ENCODE results near the gene INPP5F. TPM values are rescaled to one million over a fixed set of nuclear protein-coding genes. Genes with fewer than 3 reads are reported as not detected.
A peak's percentile ranks its signal among the peaks of the same experiment; 100 is the strongest.

The INPP5F gene
- total and polyA plus RNA-seq, 2 of the 13 experiments (the other 11 are each of a cell fraction or from before 2014, with no cell fraction given) = 12.5 to 15.7 TPM

- no peak for TF ChIP-seq CSRNP2 (CRISPR knock-in tag; conservative IDR thresholded peaks at IDR 0.05; ENCODE audit: low read depth)
- no peak for TF ChIP-seq FUBP1 (CRISPR knock-in tag; IDR thresholded peaks at IDR 0.05; ENCODE audit: borderline replicate concordance)
- no peak for TF ChIP-seq CCAR2 (optimal IDR thresholded peaks at IDR 0.05; ENCODE audit: low read depth, low read length)
- TF ChIP-seq SIX4 (CRISPR knock-in tag; IDR thresholded peaks at IDR 0.05) = no peak
- TF ChIP-seq ZNF577 (CRISPR knock-in tag; IDR thresholded peaks at IDR 0.05; ENCODE audit: borderline replicate concordance, low read depth) = no peak
- no peak for TF ChIP-seq ZNF879 (CRISPR knock-in tag; IDR thresholded peaks at IDR 0.05)
- TF ChIP-seq ZUFSP (CRISPR knock-in tag; IDR thresholded peaks at IDR 0.05; ENCODE audit: borderline replicate concordance) = no peak
- TF ChIP-seq EED (CRISPR knock-in tag; IDR thresholded peaks at IDR 0.05) = 0 out of 2 replicates have a peak, but pooled peaks have one; percentile 44
- 0 out of 2 replicates have a peak, but pooled peaks have one; percentile 47 for TF ChIP-seq MYNN (CRISPR knock-in tag; IDR thresholded peaks at IDR 0.05; ENCODE audit: low read depth)
- TF ChIP-seq ZNF335 (CRISPR knock-in tag; IDR thresholded peaks at IDR 0.05) = no peak
- TF ChIP-seq RBAK (CRISPR knock-in tag; IDR thresholded peaks at IDR 0.05) = no peak
- TF ChIP-seq ZNF713 (CRISPR knock-in tag; IDR thresholded peaks at IDR 0.05) = no peak
- TF ChIP-seq TCF7 (IDR thresholded peaks at IDR 0.05; ENCODE audit: low read depth) = no peak
- no peak; the same call in 1 of the 2 replicates for TF ChIP-seq MED13 (CRISPR knock-in tag; IDR thresholded peaks at IDR 0.05)
- TF ChIP-seq ZNF512B (CRISPR knock-in tag; IDR thresholded peaks at IDR 0.05; ENCODE audit: borderline replicate concordance) = no peak
- TF ChIP-seq ZNF629 (CRISPR knock-in tag; conservative IDR thresholded peaks at IDR 0.05) = no peak
- TF ChIP-seq ZNF253 (CRISPR knock-in tag; IDR thresholded peaks at IDR 0.05; ENCODE audit: borderline replicate concordance) = no peak
- no peak for TF ChIP-seq ZNF557 (CRISPR knock-in tag; IDR thresholded peaks at IDR 0.05)
- no peak for TF ChIP-seq ZNF180 (CRISPR knock-in tag; IDR thresholded peaks at IDR 0.05; ENCODE audit: borderline replicate concordance, low read depth)
- TF ChIP-seq XBP1 (CRISPR knock-in tag; IDR thresholded peaks at IDR 0.05) = no peak
- no peak; the same call in 1 of the 2 replicates for TF ChIP-seq RELA (CRISPR knock-in tag; IDR thresholded peaks at IDR 0.05)
- no peak for TF ChIP-seq IKZF1 (IDR thresholded peaks at IDR 0.05)
- peak; percentile 48; the same call in 1 of the 2 replicates for TF ChIP-seq DNMT3B (CRISPR knock-in tag; conservative IDR thresholded peaks at IDR 0.05)
- 0 out of 2 replicates have a peak, but pooled peaks have one; percentile 53 for TF ChIP-seq DMAP1 (CRISPR knock-in tag; IDR thresholded peaks at IDR 0.05)
- no peak for TF ChIP-seq MAFF (IDR thresholded peaks at IDR 0.05; ENCODE audit: low read depth, low read length)
- TF ChIP-seq ZNF558 (CRISPR knock-in tag; IDR thresholded peaks at IDR 0.05; ENCODE audit: borderline replicate concordance) = peak; percentile 55; the same call in 1 of the 2 replicates
These were observed 378 bp upstream of the INPP5F start (continued) for GRCh38 chr10:119725517-119725827.
